Osteoblast (primary cell): Measurements from ENCODE around the gene NAA15. TPM values are rescaled to one million over a fixed set of nuclear protein-coding genes. Genes with fewer than 3 reads are reported as not detected.
"Not testable (repeated sequence)": the region's sequence is repeated elsewhere in the genome, so short reads cannot be mapped to it uniquely, and the experiment has no call there.

Experiments
- DNase-seq: peaks from one replicate; pipeline ENCODE4 v3.0.0; 2011; ENCODE audit warnings: low spot score, mixed read lengths; ENCODE audit not compliant: insufficient read length; ENCODE audit errors: missing footprints
- H2AFZ ChIP-seq: 2 replicates; pipeline ENCODE4 v1.6.0; 2011; ENCODE audit warnings: mild to moderate bottlenecking, low read length
- H3K27ac ChIP-seq: 2 replicates; pipeline ENCODE4 v1.5.1; 2011; ENCODE audit warnings: mild to moderate bottlenecking, low read depth, low read length, moderate library complexity
- H3K27me3 ChIP-seq: 2 replicates; pipeline ENCODE4 v1.6.0; 2012; ENCODE audit warnings: mild to moderate bottlenecking, control low read depth, inconsistent platforms, low read length, moderate library complexity; ENCODE audit not compliant: insufficient read depth
- H3K36me3 ChIP-seq: 2 replicates; pipeline ENCODE4 v1.5.1; 2011; ENCODE audit warnings: mild to moderate bottlenecking, low read length, control low read depth, moderate library complexity; ENCODE audit not compliant: insufficient read depth
- H3K4me1 ChIP-seq: 2 replicates; pipeline ENCODE4 v1.5.1; 2011; ENCODE audit warnings: mild to moderate bottlenecking, low read length, control low read depth, moderate library complexity; ENCODE audit not compliant: insufficient read depth
- H3K4me2 ChIP-seq: 2 replicates; pipeline ENCODE4 v1.6.0; 2011; ENCODE audit warnings: mild to moderate bottlenecking, low read length; ENCODE audit not compliant: insufficient read depth
- H3K4me3 ChIP-seq: fragments of 200-600 bp; sonication (generic); 3 replicates; pipeline ENCODE4 v1.5.1; 2012; ENCODE audit warnings: mild to moderate bottlenecking, low read length, inconsistent platforms; ENCODE audit not compliant: insufficient read depth
- H3K79me2 ChIP-seq: 2 replicates; pipeline ENCODE4 v1.6.0; 2012; ENCODE audit warnings: mild to moderate bottlenecking, low read length, control low read depth, inconsistent platforms; ENCODE audit not compliant: insufficient read depth
- H3K9me3 ChIP-seq: 2 replicates; pipeline ENCODE4 v1.5.1; 2011; ENCODE audit warnings: low read depth, low read length, control low read depth
- H4K20me1 ChIP-seq: 2 replicates; pipeline ENCODE4 v1.6.0; 2012; ENCODE audit warnings: mild to moderate bottlenecking, low read length, control low read depth; ENCODE audit not compliant: insufficient read depth
- total RNA-seq: library from RNA; depleted of rRNA; stranded (reverse); fragments of >200 nt; gene quantifications from 2 replicates; pipeline ENCODE4 v1.2.3, GENCODE V29; 2012
- TF ChIP-seq, protein P1 (sequence below): IDR thresholded peaks from 2 replicates; pipeline ENCODE4 v1.5.1; 2011; ENCODE audit warnings: mild to moderate bottlenecking, low read depth, low read length, moderate library complexity; ENCODE audit errors: extremely low read depth

The NAA15 gene
- total RNA-seq, 1 donor: 33.3 TPM

DNA sequence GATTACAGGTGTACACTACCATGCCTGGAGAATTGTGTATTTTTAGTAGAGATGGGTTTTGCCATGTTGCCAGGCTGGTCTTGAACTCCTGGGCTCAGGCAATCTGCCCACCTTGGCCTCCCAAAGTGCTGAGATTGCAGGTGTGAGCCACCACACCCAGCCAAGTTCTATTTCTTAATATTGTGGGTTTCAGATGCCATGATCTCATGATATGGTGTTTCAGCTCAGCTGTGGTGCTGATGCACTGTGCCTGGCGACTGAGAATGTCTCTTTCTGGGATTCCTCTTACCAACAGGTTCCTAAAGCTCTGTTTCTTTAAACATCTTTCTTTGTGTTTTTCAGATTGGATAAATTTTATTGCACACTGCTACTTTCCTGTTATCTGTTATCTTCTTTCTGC, 18.3 kb downstream of the NAA15 start:
- H4K20me1 ChIP-seq: peaks cover 41% of the 10 kb centered on the region
- TF ChIP-seq, protein P1, sequence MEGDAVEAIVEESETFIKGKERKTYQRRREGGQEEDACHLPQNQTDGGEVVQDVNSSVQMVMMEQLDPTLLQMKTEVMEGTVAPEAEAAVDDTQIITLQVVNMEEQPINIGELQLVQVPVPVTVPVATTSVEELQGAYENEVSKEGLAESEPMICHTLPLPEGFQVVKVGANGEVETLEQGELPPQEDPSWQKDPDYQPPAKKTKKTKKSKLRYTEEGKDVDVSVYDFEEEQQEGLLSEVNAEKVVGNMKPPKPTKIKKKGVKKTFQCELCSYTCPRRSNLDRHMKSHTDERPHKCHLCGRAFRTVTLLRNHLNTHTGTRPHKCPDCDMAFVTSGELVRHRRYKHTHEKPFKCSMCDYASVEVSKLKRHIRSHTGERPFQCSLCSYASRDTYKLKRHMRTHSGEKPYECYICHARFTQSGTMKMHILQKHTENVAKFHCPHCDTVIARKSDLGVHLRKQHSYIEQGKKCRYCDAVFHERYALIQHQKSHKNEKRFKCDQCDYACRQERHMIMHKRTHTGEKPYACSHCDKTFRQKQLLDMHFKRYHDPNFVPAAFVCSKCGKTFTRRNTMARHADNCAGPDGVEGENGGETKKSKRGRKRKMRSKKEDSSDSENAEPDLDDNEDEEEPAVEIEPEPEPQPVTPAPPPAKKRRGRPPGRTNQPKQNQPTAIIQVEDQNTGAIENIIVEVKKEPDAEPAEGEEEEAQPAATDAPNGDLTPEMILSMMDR: no peak
- H3K4me2 ChIP-seq: no peak overlapping the region
- peaks cover 4% of the 10 kb centered on the region for H3K4me1 ChIP-seq
- DNase-seq: no peak
- H3K27ac ChIP-seq: no peak overlapping the region
- H2AFZ ChIP-seq: no peak overlapping the region
- H3K9me3 ChIP-seq: no peaks in the 10 kb centered on the region
- H3K36me3 ChIP-seq: no peaks in the 10 kb centered on the region
- H3K4me3 ChIP-seq: no peak overlapping the region
- peaks cover 99% of the 10 kb centered on the region for H3K79me2 ChIP-seq
- no peaks in the 10 kb centered on the region for H3K27me3 ChIP-seq

DNA sequence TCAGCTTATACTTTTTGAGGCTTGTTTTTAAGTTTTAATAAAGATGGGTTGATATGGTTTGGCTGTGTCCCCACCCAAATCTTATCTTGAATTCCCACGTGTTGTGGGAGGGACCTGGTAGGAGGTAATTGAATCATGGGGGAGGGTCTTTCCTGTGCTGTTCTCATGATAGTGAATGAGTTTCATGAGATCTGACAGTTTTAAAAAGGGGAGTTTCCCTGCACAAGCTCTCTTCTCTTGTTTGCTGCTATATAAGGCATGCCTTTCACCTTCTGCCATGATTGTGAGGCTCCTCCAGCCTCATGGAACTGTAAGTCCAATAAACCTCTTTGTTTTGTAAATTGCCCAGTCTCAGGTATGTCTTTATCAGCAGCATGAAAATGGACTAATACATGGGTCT, 20.8 kb downstream of the NAA15 start:
- H3K79me2 ChIP-seq: peaks cover 100% of the 10 kb centered on the region
- not testable (repeated sequence) for H3K4me3 ChIP-seq, H3K9me3 ChIP-seq, H3K27ac ChIP-seq, H3K36me3 ChIP-seq, H2AFZ ChIP-seq, H3K4me2 ChIP-seq, H3K27me3 ChIP-seq, DNase-seq, H3K4me1 ChIP-seq
- H4K20me1 ChIP-seq: peaks cover 39% of the 10 kb centered on the region

DNA sequence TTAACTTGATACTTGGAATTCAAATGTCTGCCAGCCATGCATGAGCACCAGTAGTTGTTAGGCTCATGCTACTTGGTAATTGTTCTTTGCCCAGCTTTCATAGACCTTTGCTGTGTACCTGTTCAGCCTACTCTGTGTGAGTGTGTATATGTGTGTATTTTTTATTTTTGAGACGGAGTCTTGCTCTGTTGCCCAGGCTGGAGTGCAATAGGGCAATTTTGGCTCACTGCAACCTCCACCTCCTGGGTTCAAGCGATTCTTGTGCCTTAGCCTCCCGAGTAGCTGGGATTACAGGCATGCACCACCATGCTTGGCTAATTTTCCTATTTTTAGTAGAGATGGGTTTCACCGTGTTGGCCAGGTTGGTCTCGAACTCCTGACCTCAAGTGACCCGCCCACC, 21.2 kb downstream of the NAA15 start:
- H2AFZ ChIP-seq, H3K4me1 ChIP-seq, H3K4me3 ChIP-seq, H3K27ac ChIP-seq, H3K27me3 ChIP-seq, H3K36me3 ChIP-seq, H3K4me2 ChIP-seq, DNase-seq, H3K9me3 ChIP-seq: not testable (repeated sequence)
- Histone ChIP-seq H4K20me1 (peaks cover 38% of the 10 kb centered on the region), H3K79me2 (peaks cover 100% of the 10 kb centered on the region)

DNA sequence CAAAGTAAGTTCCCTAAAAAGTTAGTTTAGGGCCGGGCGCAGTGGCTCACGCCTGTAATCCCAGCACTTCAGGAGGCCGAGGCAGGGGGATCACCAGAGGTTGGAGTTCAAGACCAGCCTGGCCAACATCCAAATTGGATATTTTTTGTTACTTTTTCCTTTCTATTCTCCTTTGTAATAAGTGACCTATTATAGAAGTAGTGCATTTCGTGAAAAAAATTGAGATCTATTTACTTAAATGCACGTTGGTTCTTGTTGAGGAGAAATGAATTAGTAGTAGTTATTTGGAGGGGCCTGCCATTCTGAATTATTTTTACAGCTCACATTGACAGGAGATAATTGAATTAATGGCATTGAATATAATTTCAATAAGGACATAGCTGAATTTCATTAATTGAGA, 23.3 kb downstream of the NAA15 start:
- H3K9me3 ChIP-seq: no peaks in the 10 kb centered on the region
- no peak overlapping the region for H3K4me3 ChIP-seq
- H3K4me2 ChIP-seq: no peak overlapping the region
- TF ChIP-seq, protein P1: no peak
- no peak overlapping the region for H2AFZ ChIP-seq
- H3K79me2 ChIP-seq: peaks cover 97% of the 10 kb centered on the region
- peaks cover 32% of the 10 kb centered on the region for H4K20me1 ChIP-seq
- no peak overlapping the region for H3K27ac ChIP-seq
- no peaks in the 10 kb centered on the region for H3K27me3 ChIP-seq
- H3K4me1 ChIP-seq: peaks cover 4% of the 10 kb centered on the region
- H3K36me3 ChIP-seq: peaks cover 4% of the 10 kb centered on the region
- no peak for DNase-seq

DNA sequence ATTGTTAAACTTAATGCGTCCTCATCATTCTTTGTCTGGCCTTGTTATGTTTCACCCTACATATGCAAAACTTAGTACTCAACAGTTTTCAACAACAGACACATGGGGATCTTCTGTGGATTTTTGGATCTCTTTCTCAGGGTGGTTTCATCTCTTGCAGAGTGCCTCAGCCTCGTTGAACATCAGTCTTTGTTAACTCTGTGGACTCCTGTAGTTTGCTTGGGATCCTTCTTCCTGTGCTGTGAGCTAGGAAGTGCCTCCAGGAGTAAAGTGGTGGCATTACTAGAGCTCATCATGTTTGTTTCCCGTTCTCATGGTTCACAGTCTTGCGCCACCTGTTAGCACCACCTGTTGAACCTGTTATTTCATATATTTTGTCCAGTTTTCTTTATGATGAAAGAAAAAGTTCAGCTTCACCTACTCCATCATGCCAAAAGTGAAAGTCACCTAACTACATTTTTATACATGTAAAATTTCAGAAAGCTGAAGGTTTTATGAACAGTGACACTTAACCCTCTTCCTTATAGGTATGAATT, 28.4 kb downstream of the NAA15 start:
- peaks cover 9% of the 10 kb centered on the region for H4K20me1 ChIP-seq
- no peak for DNase-seq
- no peak overlapping the region for H2AFZ ChIP-seq
- no peaks in the 10 kb centered on the region for H3K9me3 ChIP-seq
- TF ChIP-seq, protein P1: no peak
- H3K4me3 ChIP-seq: no peak overlapping the region
- no peak overlapping the region for H3K4me2 ChIP-seq
- peak overlapping the region; percentile 14 for H3K27ac ChIP-seq
- H3K79me2 ChIP-seq: peaks cover 94% of the 10 kb centered on the region
- H3K27me3 ChIP-seq: no peaks in the 10 kb centered on the region
- peaks cover 9% of the 10 kb centered on the region for H3K36me3 ChIP-seq
- H3K4me1 ChIP-seq: no peaks in the 10 kb centered on the region
